HG03565 (cell line): ENCODE measurements around the gene EPG5.

Experiments used
- ATAC-seq: cut with Tn5 transposase; IDR thresholded peaks from one replicate; pipeline ENCODE4 v1.9.1; 2021; ENCODE audit warnings: mild to moderate bottlenecking, moderate library complexity; ENCODE audit not compliant: unreplicated experiment

The EPG5 gene

GRCh38 chr18:45926691-45927090 lies 40.4 kb downstream of the EPG5 start:
- no peak for ATAC-seq

GRCh38 chr18:45926085-45926484 lies 41.0 kb downstream of the EPG5 start:
- ATAC-seq, result no peak

GRCh38 chr18:45923138-45923537 lies 44.0 kb downstream of the EPG5 start:
- ATAC-seq, result no peak

- ATAC-seq, result no peak
Measured at GRCh38 chr18:45920367-45920766, 46.8 kb downstream of the EPG5 start.

- no peak for ATAC-seq
Measured at GRCh38 chr18:45916302-45916701, 50.8 kb downstream of the EPG5 start.

DNA sequence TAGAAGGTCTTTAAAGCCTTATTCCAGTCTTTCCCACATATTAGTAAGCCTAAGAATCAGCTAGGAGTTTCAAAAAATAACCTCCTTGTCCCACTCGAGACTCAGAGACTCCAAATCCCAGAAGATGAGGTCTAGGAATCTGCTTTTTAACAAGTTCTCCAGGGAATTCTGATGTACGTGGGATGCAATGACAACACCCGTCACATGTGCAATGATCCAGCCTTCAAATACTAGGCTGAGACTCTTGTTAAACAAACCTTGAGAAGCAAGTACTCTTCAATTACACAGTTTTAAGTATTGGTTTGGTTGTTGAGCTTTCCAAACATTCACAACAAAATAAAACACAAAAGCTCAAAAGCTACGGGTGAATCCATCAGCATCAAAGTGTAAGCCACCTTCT lies 53.9 kb downstream of the EPG5 start:
- no peak for ATAC-seq

GRCh38 chr18:45910405-45911023 lies 56.6 kb downstream of the EPG5 start:
- ATAC-seq, result peak; percentile 86

DNA sequence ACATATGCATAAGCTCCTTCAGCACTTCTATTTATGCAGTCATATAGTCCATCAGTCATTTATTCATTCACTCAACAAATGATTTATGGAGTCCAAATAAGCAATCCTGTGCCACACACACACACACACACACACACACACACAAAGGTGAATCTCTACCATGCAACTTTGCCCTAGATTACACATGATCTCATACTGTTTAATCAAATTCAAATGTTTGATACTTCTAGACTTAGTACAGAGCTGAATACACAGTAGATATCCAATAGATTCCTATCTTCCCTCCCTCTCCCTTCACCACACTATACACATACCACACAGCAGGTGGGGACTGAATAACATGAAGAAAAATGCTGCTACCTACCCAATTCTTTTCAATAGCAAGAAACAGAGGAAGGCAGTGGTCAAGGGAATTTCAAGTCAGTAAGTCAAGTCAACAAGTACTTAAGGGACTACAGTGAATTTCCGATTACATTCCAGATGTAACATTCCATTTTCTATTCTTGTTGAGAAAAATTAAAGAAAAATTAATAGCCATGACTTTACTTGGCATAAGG lies 65.4 kb downstream of the EPG5 start:
- no peak for ATAC-seq

DNA sequence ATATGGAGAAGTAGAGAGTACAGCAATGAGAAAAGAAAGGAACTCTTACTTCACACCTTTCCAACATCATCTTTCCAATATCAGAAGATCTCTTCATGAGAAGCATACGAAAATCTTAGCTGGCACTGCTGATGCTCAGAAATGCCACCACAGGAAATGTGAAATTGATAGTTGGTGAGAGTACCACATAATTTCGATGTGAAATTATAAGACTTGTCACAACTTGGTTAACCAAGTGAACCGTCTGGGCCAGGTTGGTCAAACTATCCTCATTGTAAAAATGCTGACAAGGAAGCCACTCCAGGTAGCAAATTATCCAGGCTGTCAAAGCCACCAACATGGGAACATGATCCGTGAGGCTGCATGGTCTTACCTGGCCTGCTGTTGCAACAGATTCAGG lies 66.5 kb downstream of the EPG5 start:
- ATAC-seq, result no peak

- no peak for ATAC-seq
Measured at GRCh38 chr18:45896991-45897390, 70.1 kb downstream of the EPG5 start.

- ATAC-seq, result no peak
Measured at GRCh38 chr18:45896452-45896851, 70.7 kb downstream of the EPG5 start.

- ATAC-seq, result no peak
Measured at GRCh38 chr18:45895339-45895738, 71.8 kb downstream of the EPG5 start.

- ATAC-seq, result no peak
Measured at GRCh38 chr18:45894818-45895217, 72.3 kb downstream of the EPG5 start.

GRCh38 chr18:45891806-45892205 lies 75.3 kb downstream of the EPG5 start:
- no peak for ATAC-seq

DNA sequence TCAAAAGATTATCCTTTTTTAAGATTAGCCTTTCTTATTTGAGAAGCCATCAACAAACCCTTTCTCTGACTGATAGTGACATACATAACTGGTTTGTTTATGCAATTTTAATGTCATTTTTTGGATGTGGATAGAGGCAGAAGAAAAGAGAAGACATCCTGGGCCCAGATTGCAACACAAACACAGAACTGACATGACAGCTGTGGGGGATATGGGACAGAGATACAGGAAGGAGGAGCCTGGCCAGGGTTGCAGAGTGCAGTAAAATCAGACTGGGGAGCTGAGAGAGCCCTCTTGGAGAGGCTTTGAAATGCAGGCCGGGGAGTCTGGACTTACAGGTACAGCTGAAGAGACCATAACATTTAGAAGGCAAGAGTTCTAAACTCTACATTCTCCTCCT lies 76.5 kb downstream of the EPG5 start:
- no peak for ATAC-seq

- ATAC-seq, result no peak
Measured at GRCh38 chr18:45889419-45890064, 77.6 kb downstream of the EPG5 start.

DNA sequence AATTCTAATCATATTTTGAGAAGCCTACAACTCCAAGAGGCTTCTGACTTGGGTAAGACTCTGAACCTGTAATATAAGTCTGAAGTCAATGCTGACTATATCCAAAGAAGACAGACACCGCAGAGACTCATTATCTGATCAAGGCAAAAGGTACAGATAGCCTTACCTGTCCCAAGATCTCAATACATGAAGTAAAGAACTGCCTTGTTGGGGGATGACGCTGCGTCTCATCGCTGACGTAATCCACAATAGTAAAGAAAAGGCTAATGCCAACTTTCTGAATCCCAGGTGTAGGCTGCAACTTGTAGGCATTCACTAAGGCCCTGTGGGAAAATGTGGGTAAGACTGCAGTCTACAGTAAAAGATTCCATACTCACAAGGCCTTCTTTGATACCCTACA lies 79.5 kb downstream of the EPG5 start:
- no peak for ATAC-seq

GRCh38 chr18:45880876-45881558 lies 86.1 kb downstream of the EPG5 start:
- no peak for ATAC-seq

DNA sequence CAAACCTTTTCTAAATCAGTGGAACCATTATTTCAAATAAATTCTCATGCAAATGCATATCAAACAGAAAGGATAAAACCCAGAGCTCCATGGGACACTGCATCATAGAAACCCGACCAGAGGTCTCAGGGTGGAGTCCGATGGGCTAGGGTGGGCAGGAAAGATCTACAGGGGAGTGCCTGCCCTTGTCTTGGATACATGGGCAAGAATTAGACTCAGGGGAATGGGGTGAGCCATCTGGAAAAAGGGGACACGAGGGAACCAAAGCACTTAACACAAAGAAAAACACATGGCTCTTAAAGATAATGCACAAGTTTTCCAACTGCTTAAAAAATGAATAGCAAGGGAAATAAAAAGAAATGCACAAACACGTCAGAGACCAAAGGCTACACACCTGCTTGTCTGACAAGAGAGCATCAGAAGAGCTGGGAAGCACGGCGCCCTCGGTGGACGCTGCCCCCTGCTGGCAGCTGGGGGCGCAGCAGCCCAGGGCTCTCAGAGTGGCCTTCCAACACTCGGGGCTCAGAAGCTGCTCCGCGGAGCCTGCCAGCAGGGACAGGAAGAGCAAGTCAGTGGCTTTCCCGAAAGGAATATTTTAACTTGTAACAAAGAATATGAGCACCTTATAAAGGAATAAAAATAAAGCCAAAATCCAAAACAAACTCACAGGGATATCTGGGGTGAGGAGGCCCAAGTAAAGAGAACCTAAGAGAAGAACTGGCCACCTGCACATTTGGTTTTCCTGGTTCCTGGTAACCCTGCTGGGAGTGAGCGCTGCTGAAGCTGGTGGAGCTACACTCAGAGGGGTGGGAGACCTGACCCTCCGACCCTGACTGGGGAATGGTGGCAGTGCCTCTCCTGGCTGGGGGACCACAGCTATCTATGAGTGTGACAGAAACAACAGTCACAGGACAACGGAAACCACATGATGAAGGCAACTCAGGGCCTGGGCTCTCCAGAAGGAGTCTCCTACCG lies 87.2 kb downstream of the EPG5 start:
- ATAC-seq, result peak; percentile 70

DNA sequence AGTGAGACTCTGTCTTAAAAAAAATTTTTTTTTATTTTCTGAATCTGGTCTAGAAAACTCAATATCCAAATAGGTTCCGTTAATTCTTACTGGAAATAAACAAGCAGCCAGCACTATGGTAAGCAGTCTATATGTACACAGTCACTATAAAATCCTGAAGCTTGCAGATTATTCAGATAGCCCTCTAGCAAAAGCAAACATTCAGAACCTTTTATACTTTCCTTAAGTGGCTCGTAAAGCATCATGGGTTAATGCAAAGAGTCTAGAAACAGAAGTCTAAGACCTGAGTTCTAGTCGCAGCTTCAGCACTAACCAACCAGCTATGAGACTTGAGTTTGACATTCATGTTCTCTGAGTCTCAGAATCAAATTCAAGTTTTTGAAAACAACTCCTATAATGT lies 89.7 kb downstream of the EPG5 start:
- ATAC-seq, result no peak

DNA sequence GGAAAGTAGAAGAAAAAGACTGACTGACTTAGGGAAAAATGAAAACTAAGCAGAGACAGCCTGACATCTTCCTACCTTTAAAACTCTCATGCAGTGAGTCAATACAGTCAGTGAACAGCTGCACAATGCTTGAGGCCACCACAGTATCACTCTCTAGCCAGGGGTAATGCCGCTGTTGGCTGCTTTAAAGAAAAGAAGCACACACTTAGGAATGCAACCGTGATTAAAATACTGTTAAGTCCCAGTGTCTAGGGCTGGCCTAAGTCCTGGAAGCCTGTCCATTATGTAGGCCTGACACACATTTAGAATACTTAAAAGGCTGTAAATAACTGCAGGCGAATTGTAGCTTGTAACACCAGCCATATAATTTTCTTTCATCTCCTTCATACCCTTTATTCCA lies 91.0 kb downstream of the EPG5 start:
- ATAC-seq, result no peak
